ENCODE results near the gene CCDC69.
"Not testable (repeated sequence)": the region's sequence is repeated elsewhere in the genome, so short reads cannot be mapped to it uniquely, and the experiment has no call there.

Gene CCDC69

DNA sequence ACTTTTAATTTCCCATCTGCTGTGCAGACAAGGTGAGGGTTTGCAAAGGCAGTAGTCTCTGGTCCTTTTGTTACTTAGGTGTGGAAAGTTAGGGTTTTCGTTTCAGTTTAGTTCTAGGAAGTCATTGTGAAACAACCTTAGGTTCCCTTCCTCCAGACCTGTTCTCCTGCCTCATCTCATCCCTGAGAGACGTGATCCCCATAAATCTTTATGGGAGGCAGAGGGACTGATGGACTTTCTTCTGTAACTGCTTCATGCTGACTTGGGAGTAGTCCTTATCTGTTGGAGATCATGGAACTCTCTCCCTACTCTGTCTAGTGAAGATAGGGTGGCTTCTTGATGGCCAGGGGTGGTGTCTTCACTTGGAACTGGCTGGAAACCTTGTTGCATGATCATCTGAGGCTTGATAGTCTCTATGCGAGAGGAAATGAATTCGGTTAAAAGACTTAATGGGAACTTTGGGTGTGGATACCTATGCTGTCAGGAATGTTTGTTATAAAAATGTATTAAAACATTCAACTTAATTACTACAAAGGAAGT is 21.9 kb upstream of the CCDC69 start:
- in situ Hi-C loops (cut with MboI; ENCODE audit: low sequenced_read_pairs) = no loop called here

DNA sequence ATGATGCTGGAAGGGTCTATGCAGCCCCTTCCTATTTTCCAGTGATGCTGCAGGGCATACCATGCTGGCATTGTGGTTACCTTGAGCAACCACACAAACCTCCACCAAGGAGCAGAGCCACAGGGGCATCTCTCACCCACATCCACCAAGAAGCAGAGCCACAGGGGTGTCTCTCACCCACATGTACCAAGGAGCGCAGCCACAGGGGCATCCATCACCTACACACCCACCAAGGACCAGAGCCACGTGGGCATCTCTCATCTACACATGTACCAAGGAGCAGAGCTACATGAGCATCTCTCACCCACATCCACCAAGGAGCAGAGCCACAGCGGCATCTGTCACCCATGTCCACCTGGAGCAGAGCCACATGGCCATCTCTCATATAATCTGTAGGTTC is 20.3 kb upstream of the CCDC69 start:
- in situ Hi-C loops (cut with MboI; ENCODE audit: low sequenced_read_pairs) = no loop called here

DNA sequence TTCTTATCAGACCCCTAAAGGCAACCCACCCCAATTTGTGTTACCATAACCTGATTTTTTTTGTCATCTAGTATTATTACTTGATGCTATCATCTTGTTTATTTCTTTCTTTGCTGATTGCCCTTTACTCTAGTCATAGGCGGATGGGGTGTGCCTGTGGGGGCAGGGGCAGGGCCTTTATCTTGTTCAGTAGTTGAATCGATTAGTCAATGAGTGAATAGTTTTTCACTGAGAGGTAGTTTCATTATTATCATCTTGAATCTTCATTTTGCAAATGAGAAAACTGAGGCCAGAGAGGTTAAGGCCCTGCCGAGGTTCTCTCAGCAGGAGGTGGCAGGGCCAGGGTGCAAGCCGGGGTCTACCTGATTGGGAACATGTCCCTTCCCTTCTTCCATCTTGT is 19.7 kb upstream of the CCDC69 start:
- in situ Hi-C loops (cut with MboI; ENCODE audit: low sequenced_read_pairs) = no loop called here

DNA sequence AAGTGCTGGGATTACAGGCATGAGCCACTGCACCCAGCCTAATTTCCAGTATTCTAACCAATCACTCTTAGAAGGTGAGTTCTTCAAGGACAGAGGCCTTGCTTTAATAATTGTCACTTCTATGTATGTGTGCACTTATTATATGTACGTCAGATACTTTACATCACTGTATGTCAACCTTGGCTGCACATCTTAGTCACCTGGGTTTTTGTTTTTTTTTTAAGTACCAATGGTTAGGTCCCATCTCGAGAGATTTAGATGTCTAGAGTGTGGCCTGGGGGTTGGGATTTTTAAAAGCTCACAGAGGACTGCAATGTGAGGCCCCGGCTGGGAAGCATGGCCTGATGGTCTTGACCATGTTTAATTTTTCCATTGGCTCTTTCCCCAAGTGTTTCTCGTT is 19.2 kb upstream of the CCDC69 start:
- in situ Hi-C loops (cut with MboI; ENCODE audit: low sequenced_read_pairs) = no loop called here

DNA sequence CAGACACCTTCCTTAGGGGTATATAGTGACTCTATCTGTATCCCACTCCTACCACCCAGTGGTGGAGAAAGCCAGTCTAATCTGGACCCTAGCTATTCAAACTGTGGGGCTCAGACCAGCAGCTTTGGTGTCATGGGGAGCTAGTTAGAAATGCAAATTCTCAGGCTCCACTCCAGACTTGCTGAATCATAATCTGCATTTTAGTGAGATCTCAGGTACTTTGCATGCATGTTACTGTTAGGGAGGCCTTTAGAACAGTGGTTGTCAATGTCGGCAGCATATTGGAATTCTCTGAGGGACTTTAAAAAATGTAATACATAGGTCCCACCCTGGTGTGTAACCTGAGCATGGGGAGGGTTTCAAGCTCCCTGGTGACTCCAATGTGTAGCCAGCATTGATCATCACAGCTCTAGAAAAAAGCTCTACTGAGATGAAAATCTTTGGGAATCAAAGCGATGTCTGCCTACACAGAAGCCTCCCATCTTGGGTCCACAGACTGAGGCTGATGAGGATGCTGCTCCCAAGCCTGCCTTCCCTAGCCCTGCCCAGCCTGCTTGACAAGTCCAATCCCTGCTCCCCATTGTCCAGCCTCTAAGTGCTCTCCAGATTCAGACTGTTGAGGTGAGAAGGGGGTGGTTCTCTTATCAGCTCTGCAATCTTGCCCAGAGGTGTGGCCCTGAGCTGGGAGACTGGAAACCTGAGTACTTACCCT is 17.2 kb upstream of the CCDC69 start:
- in situ Hi-C loops (cut with MboI; ENCODE audit: low sequenced_read_pairs) = no loop called here

DNA sequence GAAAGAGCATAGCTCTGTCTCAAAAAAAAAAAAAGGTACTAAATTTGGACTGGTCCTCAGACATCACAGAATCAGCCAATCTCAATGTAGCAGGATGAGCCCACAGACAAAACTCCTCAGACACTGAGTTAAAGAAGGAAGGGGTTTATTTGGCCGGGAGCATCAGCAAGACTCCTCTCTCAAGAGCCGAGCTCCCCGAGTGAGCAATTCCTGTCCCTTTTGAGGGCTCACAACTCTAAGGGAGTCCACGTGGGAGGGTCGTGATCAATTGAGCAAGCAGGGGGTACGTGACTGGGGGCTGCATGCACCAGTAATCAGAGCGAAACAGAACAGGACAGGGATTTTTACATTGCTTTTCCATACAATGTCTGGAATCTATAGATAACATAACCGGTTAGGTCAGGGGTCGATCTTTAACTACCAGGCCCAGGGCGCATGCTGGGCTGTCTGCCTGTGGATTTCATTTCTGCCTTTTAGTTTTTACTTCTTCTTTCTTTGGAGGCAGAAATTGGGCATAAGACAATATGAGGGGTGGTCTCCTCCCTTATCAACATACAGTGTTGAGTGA is 16.5 kb upstream of the CCDC69 start:
- in situ Hi-C loops (cut with MboI; ENCODE audit: low sequenced_read_pairs) = not testable (repeated sequence)

DNA sequence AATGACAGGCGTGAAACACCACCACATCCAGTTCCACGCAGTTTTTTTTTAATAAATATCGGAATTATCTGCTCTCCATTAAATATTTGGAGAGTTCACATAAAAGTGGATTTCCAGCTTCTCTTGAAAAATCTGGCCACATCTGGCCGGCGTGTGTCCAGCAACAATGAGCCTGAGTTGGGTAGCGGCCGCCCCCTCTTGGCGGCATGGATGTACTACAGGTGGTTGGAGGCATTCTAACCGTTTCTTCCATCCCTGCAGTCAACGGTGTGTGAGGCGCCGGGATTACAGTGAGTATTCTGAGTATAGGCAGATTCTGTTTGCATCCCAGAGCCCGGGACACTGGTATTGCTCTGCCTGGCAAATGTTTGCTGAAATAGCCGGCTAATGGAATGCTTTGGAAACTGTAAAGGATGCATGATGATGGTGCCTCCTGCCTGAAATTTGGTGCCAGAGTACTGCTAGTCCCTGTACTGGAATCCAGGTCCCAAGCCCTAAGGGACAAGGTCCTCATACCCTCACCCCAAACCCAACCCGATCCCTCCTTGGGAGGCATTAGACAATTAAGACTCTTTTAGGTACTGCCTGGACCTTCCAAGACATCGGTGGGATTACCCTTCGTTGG is 15.5 kb upstream of the CCDC69 start:
- in situ Hi-C loops (cut with MboI; ENCODE audit: low sequenced_read_pairs) = no loop called here

DNA sequence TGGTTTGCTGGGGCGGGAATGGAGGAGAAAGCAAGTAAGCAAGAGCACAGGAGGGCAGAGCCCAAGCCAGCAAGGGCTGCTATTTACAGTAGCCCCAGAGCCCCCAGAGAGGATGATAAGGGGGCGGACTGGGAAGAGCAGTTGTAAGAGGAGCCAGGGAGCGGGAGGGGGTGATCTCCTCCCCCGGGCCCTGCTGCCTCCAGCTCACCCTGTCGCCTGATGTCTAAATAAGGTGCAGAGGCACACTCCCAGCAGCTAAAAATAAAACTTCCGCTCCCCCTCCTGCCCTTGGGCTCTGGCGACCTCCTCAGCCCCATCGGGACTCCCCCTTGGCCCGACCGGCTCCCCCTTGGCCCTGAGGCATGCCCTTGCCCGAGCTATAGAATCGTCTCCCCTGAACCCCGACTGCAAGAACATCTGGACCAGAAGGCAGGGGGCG is 14.4 kb upstream of the CCDC69 start:
- in situ Hi-C loops (cut with MboI; ENCODE audit: low sequenced_read_pairs) = no loop called here

DNA sequence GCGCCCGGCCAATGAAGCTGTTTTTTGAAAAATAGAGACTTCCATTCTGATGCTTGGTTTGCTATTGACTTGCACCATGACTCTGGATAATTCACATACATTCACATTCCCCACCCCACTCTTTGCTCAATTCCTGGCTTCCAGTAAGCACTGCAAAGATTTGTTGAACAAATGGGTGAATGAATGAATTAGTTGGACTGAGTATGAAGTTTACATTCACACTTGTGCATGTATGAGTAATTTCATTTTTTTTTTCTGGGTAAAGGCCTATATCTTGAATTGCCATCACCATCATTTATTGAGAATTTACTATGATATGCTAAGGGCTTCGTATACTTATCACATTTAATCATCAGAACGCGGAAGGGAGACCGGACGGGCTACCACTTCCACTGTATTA is 13.8 kb upstream of the CCDC69 start:
- in situ Hi-C loops (cut with MboI; ENCODE audit: low sequenced_read_pairs) = no loop called here

DNA sequence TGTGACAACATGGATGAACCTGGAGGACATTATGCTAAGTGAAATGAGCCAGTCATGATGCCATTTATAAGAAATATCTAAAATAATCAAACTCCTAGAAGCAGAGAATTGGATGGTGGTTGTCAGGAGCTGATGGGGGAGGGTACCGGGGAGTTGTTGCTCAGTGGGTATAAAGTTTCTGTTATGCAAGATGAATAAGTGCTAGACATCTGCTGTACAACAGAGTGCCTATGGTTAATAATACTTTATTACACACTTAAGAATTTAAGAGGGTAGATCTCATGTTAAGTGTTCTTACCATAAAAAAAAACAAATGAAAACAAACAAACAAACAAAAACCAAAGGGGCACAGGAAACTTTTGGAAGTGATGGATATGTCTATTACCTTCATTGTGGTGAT is 13.0 kb upstream of the CCDC69 start:
- in situ Hi-C loops (cut with MboI; ENCODE audit: low sequenced_read_pairs) = no loop called here

DNA sequence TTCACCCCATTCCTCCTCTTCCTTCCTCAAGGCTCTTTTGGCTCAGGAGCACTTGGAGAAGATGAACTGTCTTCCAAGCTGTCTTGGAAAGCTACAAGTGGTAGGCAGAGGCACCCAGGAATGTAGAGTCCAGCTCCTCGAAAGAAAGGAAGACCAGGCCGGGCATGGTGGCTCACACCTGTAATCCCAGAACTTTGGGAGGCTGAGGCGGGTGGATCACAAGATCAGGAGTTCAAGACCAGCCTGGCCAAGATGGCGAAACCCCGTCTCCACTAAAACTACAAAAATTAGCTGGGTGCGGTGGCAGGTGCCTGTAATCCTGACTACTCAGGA is 11.3 kb upstream of the CCDC69 start:
- in situ Hi-C loops (cut with MboI; ENCODE audit: low sequenced_read_pairs) = not testable (repeated sequence)

DNA sequence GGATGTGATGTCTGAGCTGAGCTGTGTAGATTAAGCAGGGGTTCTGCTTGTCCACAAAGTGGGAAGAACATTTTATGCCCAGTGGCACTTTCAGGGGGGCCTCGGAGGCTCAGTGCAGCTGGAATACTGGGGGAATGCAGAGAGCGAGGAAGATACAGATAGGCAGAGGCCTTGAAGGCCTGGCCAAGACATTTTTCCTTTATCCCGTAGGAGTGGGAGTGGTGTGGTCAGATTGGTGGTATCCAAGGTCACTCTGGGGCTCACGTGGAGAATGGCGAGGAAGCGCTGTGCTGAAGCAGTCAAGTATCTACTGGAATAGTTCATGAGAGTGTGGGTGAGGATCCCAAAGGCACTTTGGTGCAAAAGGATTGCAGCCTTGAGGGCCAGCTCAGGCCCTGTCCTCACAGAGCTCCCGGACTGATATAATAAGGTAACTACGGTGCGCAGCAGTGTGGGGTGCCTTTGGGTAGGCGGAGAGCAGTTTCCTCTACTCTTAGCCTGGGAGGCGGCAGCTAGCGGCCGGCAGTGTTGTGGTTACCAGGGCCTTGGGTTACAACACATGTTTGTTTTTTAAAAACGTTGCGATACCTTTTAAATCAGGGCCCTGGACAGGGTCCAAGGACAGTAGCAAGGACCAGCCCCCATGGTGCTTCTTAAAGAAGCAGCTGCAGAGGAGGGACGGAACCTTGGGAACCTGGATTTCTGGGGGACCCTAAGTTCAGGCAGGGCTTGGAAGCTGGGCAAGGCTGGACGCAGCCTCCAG is 10.8 kb upstream of the CCDC69 start:
- in situ Hi-C loops (cut with MboI; ENCODE audit: low sequenced_read_pairs) = no loop called here

DNA sequence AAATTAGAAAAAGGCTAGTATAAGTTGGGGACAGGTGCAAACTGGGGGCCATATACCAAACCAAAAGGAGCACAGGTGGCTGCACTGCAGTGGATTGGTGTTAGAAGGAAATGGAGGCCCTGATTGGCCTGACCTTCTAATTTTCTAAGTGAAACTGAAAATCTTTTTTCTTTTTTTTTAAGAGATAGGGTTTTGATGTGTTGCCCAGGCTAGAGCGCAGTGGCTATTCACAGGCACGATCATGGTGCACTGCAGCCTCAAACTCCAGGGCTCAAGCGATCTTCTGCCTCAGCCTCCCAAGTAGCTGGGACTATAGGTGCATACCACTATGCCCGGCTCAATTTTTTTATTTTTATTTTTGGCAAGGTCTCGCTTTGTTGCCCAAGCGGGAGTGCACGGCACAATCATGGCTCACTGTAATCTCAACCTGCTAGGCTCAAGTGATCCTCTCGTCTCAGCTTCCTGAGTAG is 9.8 kb upstream of the CCDC69 start:
- in situ Hi-C loops (cut with MboI; ENCODE audit: low sequenced_read_pairs) = no loop called here

DNA sequence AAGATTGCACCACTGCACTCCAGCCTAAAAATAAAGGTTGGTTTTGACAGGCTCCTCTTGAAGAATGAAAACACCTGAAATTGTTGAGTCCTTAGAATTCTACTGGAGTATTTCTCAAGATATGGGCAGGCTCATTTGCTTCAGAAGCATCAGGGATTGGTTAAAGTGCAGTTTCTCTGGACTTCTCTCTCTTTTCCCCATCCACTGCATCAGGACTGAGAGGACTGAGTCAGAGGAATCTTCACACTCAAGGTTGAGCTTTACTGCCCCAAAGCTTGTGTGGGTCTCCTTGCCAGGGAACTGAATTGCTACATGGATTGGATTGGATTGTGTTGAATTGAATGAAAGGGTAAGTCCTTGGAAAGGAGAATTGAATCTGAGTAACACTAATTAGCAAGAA is 7.5 kb upstream of the CCDC69 start:
- in situ Hi-C loops (cut with MboI; ENCODE audit: low sequenced_read_pairs) = no loop called here

DNA sequence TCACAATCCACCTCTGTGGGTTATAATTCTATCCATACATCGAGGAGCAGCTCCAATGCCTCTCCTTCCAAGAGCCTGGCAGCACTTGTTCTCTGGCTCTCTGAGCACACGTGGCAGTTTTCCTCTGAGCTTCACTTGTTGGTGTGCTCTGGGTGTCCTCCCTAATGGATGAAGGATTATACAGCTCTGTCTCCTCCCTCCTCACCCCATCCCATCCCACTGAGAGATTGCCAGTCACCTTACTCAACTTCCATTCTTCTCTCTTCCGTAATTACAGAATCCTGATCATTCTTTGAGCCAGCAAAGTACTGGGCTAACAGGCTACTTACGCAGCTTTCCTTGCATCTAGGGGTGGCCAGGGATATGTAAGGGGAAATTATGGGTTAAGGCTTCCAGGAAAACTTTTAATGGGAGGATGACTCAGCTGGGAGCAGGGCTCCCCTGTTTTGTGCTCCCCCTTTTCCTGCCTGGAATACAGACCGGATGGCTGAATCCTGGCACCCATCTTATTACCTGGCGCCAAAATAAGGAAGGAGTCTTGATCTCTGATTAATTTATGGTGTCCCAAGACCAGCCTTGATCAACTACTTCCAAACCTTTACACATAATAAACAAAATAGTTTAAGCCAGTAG is 6.3 kb upstream of the CCDC69 start:
- in situ Hi-C loops (cut with MboI; ENCODE audit: low sequenced_read_pairs) = no loop called here

DNA sequence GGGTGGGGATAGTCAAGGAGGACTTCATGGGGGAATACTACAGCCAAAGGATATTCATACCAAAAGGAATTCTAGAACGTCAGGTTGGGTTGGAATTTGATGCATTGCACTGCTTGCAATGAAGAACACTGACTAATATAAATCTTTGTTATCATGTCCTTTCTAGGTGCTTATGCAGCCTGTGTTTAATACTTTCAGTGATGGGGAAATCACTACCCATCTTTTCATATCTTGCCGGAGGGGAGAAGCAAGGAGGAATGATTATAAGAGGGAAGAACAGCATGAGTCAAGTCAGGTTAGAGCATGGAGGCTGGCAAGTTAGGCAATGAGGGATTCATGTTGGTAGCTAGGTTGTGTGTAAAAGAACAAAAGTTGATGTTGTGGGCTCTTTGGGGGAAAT is 5.1 kb upstream of the CCDC69 start:
- in situ Hi-C loops (cut with MboI; ENCODE audit: low sequenced_read_pairs) = no loop called here

DNA sequence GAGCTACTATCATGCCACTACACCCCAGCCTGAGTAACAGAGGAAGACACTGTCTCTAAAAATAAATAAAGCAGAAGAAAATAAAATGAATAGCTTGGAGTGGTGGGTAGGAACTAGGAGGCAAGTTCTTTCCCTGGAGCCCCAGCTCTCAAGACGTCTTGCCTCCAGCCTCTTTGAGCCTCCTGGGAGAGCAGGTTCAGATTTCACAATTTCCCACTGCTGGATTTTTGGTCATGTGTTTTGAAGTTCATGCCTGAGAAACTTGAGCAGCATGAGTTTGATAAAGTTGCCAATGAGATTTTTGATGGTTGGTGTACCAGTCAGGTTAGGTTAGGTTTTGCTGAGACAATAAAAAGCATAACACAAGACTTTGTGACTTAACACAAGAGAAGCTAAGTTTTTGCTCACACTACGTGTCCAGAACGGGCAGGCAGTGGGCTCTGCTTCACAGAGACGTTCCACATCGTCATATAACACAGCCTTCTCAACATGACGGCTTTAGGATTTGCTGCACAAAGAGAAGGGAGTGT is 4.1 kb upstream of the CCDC69 start:
- in situ Hi-C loops (cut with MboI; ENCODE audit: low sequenced_read_pairs) = no loop called here

DNA sequence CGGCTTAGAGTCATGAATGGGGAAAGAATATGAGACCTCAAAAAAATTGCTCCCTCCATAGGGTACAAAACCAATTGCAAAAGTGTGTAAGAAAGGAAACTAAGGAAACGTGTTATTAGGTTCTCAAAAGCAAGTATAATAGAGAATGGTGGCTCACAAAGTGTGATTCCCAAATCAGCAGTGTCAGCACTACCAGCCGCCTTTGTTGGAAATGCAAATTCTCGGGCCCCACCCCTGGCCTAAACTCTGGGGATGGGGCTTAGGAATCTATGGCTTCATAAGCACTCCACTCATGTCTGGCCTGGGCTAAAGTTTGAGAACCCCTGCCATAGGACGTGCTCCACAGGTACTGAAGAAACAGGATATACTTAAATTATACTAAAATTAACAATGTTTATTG is 1.6 kb upstream of the CCDC69 start:
- in situ Hi-C loops (cut with MboI; ENCODE audit: low sequenced_read_pairs) = no loop called here

DNA sequence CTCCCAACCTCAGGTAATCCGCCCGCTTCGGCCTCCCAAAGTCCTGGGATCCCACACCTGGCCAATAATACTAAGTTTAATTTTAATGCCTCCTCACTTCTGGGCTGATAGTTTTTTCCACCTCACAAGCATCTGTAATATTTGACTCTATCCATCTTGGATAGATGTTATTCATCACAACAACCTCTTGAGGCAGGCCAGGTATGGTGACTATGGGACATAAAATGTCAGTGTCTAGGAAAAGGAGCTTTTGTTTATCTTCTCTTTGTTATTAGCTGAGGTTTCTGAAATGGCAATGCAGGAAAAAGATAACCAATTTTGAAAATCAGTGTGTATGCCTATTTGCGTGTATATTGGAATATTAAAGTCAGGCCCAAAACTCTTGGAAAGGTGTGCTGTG is 1.2 kb upstream of the CCDC69 start:
- in situ Hi-C loops (cut with MboI; ENCODE audit: low sequenced_read_pairs) = no loop called here

DNA sequence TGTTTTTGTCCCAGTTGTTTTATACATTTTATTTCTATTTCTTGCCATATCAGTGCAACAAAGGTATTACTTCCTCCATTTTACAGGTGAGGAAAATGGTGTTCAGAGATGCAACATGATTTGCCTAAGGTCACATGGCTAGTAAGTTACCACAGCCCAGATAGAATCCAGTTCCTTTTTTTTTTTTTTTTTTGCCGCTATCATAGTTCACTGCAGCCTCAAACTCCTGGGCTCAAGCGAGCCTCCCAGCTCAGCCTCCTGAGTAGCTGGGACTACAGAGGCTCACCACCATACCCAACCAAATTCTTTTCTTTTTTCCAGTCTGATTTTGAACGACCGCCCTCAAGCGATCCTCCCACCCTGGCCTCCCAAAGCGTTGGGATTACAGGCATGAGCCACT is 480 bp upstream of the CCDC69 start:
- in situ Hi-C loops (cut with MboI; ENCODE audit: low sequenced_read_pairs) = no loop called here
